CD4-positive, alpha-beta T cell treated with Interleukin-4 for 4 hours (primary cell): Measurements from ENCODE around the gene C6orf52.

Experiments used
- DNase-seq: peaks from one replicate; pipeline ENCODE4 v3.0.0-alpha.2; 2020

The C6orf52 gene

DNA sequence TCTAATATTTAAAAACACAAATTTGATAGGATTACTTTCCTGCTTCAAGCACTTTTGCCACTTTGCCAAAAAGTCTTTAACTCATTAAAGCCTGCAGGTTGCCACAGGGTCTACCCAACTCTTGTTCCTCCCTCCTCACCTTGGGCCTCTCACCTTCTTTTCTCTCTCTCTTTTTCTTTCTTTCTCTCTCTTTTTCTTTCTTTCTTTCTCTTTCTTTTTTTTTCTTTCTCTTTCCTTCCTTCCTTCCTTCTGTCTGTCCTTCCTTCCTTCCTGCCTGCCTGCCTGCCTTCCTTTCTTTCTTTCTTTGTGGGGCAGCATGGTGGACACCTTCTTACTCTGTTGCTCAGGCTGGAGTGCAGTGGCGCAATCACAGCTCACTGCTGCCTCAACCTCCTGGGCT lies 50.2 kb downstream of the C6orf52 start:
- DNase-seq, result no peak

DNA sequence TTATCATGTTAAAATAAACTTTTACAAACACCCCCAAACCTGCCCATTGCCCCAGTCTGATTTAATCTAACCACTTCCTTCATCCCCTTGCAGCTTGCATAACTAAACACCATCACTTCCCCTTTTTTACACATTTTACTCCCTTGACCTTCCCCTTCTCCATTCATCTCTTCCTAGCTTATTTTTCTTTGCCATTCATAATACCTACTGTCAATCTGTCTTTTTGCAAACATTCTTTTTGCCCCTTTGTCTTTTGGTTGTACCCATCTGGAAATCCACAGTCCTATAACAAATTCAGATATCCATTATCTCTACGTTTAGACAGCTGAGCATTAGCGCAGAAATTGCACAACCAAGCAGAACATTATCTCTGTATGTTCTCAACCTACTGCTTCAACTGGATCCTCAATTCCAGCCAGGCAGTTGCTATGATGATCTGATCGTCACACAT lies 51.2 kb downstream of the C6orf52 start:
- no peak for DNase-seq

GRCh38 chr6:10641528-10641927 lies 52.9 kb downstream of the C6orf52 start:
- DNase-seq, result no peak

DNA sequence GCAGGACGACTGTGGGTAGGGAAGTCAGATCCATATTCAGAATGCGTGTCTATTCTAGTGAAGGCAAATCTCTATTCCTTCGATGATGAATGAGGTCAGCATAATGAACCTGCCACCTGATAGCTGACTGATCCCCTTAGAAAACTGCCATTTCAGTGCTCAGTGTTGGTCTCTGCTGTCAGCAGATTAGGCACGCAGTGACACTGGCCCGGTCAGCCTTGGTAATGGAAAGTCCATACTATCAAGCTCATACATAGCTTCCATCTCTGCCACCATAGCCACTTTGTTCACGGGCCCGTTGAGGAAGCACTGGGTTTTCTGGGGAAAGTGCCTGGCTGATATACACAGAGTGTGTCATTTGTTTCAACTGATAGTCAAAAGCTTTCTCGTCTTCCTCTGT lies 54.0 kb downstream of the C6orf52 start:
- DNase-seq, result no peak

- peak; percentile 20 for DNase-seq
Observed at GRCh38 chr6:10633216-10633615, 61.2 kb downstream of the C6orf52 start.

GRCh38 chr6:10630178-10630577 lies 64.2 kb downstream of the C6orf52 start:
- DNase-seq, result no peak

- no peak for DNase-seq
Observed at GRCh38 chr6:10627800-10628199, 66.6 kb downstream of the C6orf52 start.

DNA sequence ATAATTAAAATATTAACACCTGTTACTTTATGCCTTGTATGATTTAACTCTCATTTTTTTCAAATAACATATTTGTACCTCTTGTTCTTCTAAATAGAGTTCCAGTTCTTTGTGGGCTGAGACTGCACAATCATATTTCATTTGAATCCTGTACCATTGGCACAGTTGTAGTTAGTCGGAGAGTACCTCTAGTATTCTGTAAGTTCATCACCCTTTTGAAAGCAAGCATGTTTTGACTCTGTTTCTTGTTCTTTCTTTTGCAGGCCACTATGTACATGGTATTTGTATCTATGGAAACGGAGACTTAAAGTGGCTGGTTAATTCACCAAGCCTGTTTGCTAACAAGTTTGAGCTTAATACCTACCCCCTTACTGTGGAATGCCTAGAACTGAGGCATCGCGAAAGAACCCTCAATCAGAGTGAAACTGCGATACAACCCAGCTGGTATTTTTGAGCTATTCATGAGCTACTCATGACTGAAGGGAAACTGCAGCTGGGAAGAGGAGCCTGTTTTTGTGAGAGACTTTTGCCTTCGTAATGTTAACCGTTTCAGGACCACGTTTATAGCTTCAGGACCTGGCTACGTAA lies 68.2 kb downstream of the C6orf52 start:
- no peak for DNase-seq

GRCh38 chr6:10624836-10625235 lies 69.6 kb downstream of the C6orf52 start:
- no peak for DNase-seq

GRCh38 chr6:10621847-10622246 lies 72.6 kb downstream of the C6orf52 start:
- no peak for DNase-seq
